Keratinocyte (primary cell): ENCODE data around the gene CFAP77. TPM values are rescaled to one million over a fixed set of nuclear protein-coding genes. Genes with fewer than 3 reads are reported as not detected.

ENCODE experiments used
- DNase-seq: peaks from one replicate; pipeline ENCODE4 v3.0.0-alpha.2; 2011; ENCODE audit warnings: low read depth, missing footprints, low spot score
- FAIRE-seq: peaks from 2 replicates; lab custom pipeline; 2011; peaks lifted over from hg19 to GRCh38; lab: Jason Lieb, UNC
- H2AFZ ChIP-seq: 2 replicates; pipeline ENCODE4 v1.6.0; 2012; ENCODE audit warnings: low read length, control low read depth, inconsistent platforms; ENCODE audit not compliant: control insufficient read depth
- H3K27ac ChIP-seq: 2 replicates; pipeline ENCODE4 v1.5.1; 2011; ENCODE audit warnings: low read length; ENCODE audit not compliant: control insufficient read depth, insufficient read depth
- H3K27me3 ChIP-seq: 3 replicates; pipeline ENCODE4 v1.6.0; 2011; ENCODE audit warnings: low read length; ENCODE audit not compliant: control insufficient read depth, insufficient read depth; ENCODE audit errors: extremely low read depth
- H3K36me3 ChIP-seq, 2 experiments: 2 replicates in 1 of 2; 3 replicates in 1 of 2; pipeline ENCODE4 v1.5.1; 2011; ENCODE audit warnings: low read length in 2 of 2, mild to moderate bottlenecking in 1 of 2; ENCODE audit not compliant: control insufficient read depth in 2 of 2, insufficient read depth in 2 of 2; ENCODE audit errors: extremely low read depth in 1 of 2
- H3K4me1 ChIP-seq: 3 replicates; pipeline ENCODE4 v1.5.1; 2011; ENCODE audit warnings: low read length; ENCODE audit not compliant: control insufficient read depth, insufficient read depth; ENCODE audit errors: extremely low read depth
- H3K4me2 ChIP-seq: 3 replicates; pipeline ENCODE4 v1.6.0; 2011; ENCODE audit warnings: low read depth, low read length; ENCODE audit not compliant: control insufficient read depth, insufficient read depth; ENCODE audit errors: extremely low read depth
- H3K4me3 ChIP-seq, 3 experiments: fragments of 200-600 bp in 1 of 3; sonication (generic) in 1 of 3; 2 replicates in 2 of 3; 3 replicates in 1 of 3; pipeline ENCODE4 v1.5.1; 2011 to 2016; ENCODE audit warnings: low read length in 3 of 3, mild to moderate bottlenecking in 3 of 3, control low read depth in 2 of 3, inconsistent platforms in 1 of 3, low read depth in 1 of 3, mixed read lengths in 1 of 3, mixed run types in 1 of 3, moderate library complexity in 1 of 3; ENCODE audit not compliant: control insufficient read depth in 2 of 3, insufficient read depth in 2 of 3; ENCODE audit errors: extremely low read depth in 1 of 3
- H3K79me2 ChIP-seq: 2 replicates; pipeline ENCODE4 v1.6.0; 2012; ENCODE audit warnings: low read length; ENCODE audit not compliant: control insufficient read depth, insufficient read depth
- H3K9ac ChIP-seq: 3 replicates; pipeline ENCODE4 v1.6.0; 2011; ENCODE audit warnings: low read length; ENCODE audit not compliant: control insufficient read depth, insufficient read depth; ENCODE audit errors: extremely low read depth
- H3K9me1 ChIP-seq: 3 replicates; pipeline ENCODE4 v1.6.0; 2011; ENCODE audit warnings: low read length; ENCODE audit not compliant: control insufficient read depth, insufficient read depth; ENCODE audit errors: extremely low read depth
- H3K9me3 ChIP-seq: 2 replicates; pipeline ENCODE4 v1.5.1; 2012; ENCODE audit warnings: low read depth, low read length; ENCODE audit not compliant: control insufficient read depth
- H4K20me1 ChIP-seq: 3 replicates; pipeline ENCODE4 v1.6.0; 2011; ENCODE audit warnings: low read length; ENCODE audit not compliant: control insufficient read depth, insufficient read depth; ENCODE audit errors: extremely low read depth
- CTCF ChIP-seq, 3 experiments: IDR thresholded peaks in 1 of 3; conservative IDR thresholded peaks in 1 of 3; optimal IDR thresholded peaks in 1 of 3; 2 replicates in 2 of 3; 3 replicates in 1 of 3; pipeline versions ENCODE3 to v1.5.1; 2011; ENCODE audit warnings: low read length in 3 of 3, mild to moderate bottlenecking in 3 of 3, moderate library complexity in 2 of 3, control low read depth in 1 of 3, inconsistent platforms in 1 of 3; ENCODE audit not compliant: insufficient read depth in 2 of 3; ENCODE audit errors: extremely low read depth in 1 of 3
- EZH2 ChIP-seq: IDR thresholded peaks from one replicate; pipeline ENCODE4 v1.6.1; 2012; ENCODE audit warnings: inconsistent platforms, mild to moderate bottlenecking, low read length, moderate library complexity
- dilution Hi-C: fragments of 300-500 bp; cut with MboI; formaldehyde crosslinking; loops from one replicate; pipeline ENCODE4 v1.7.0; 2020; ENCODE audit warnings: low sequenced_read_pairs; ENCODE audit not compliant: extremely low pct_ligation_motif_present
- polyA plus RNA-seq, 5 experiments: library from polyadenylated mRNA; depleted of rRNA in 3 of 5; stranded (reverse) in 3 of 5; stranded (forward) in 1 of 5; unstranded in 1 of 5; fragments of >200 nt; gene quantifications; 1 replicate in 1 of 5; 2 replicates in 3 of 5; 3 replicates in 1 of 5; pipeline versions ENCODE4 v1.2.1 to v1.2.3, GENCODE V29; 2011 to 2012; ENCODE audit warnings: missing spikeins in 2 of 5, low read depth in 1 of 5, low replicate concordance in 1 of 5

The CFAP77 gene
- polyA plus RNA-seq, 1 donor (not counting 4 experiments of a cell fraction or from before 2014, with no cell fraction given) = not detected

GRCh38 chr9:132547436-132547835 lies 137.4 kb downstream of the CFAP77 start:
- no peak for TF ChIP-seq EZH2
- TF ChIP-seq CTCF (optimal IDR thresholded peaks at IDR 0.05 in 1 of 3, IDR thresholded peaks at IDR 0.05 in 1 of 3, conservative IDR thresholded peaks at IDR 0.05 in 1 of 3; ENCODE audit: extremely low read depth in 1 of 3, insufficient read depth in 2 of 3, low read length in 3 of 3) = no peak
- dilution Hi-C loops = no loop called here
- H3K27ac ChIP-seq = no peak overlapping the region
- H3K4me3 ChIP-seq = no peak overlapping the region
- H3K9ac ChIP-seq = no peak overlapping the region
- no peaks in the 10 kb centered on the region for H3K36me3 ChIP-seq
- H3K9me1 ChIP-seq = no peaks in the 10 kb centered on the region
- no peaks in the 10 kb centered on the region for H3K79me2 ChIP-seq
- no peak overlapping the region for H2AFZ ChIP-seq
- H3K4me2 ChIP-seq = no peak overlapping the region
- peaks cover 20% of the 10 kb centered on the region for H3K27me3 ChIP-seq
- no peaks in the 10 kb centered on the region for H4K20me1 ChIP-seq
- FAIRE-seq (no peak), DNase-seq (no peak)
- H3K9me3 ChIP-seq = no peaks in the 10 kb centered on the region
- no peaks in the 10 kb centered on the region for H3K4me1 ChIP-seq

DNA sequence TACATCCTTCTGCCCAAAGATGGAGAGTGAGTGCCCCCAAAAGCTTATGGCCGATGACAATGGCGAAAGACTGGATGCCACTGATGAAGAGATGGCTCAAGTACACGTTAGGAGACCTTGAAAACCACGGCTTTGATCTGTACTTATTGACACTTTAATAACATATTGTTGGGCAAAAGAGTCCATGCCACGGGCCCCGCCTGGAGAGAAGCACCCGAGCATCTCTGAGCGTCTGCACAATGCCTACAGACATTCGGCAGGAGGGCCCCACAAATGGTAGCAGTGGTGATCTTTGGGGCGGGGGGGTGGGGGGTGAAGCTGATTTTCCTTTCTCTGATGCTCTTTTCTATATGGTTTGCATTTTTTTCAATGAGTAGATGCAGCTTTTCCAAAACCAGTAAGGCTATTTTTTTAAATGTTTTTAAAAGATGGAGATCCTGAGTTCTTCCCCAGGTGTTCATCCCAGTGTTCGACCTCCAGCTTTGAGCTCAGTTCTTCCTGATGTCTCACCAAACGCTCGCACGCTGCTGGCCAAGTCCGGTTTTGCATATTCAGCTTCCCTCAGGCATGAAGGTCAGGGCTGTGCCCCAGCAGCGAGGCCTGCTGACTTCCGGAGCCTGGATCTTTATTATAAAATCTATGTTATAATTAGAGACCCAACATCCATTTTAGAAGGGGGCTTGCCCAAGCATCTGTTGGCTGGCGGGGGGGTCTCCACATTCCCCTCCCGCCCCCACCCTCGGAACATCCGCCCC lies 138.1 kb downstream of the CFAP77 start:
- H2AFZ ChIP-seq = no peak overlapping the region
- H3K27ac ChIP-seq = no peak overlapping the region
- no peaks in the 10 kb centered on the region for H3K36me3 ChIP-seq
- no peaks in the 10 kb centered on the region for H3K4me1 ChIP-seq
- H3K9me3 ChIP-seq = no peaks in the 10 kb centered on the region
- TF ChIP-seq EZH2 = no peak
- TF ChIP-seq CTCF (optimal IDR thresholded peaks at IDR 0.05 in 1 of 3, IDR thresholded peaks at IDR 0.05 in 1 of 3, conservative IDR thresholded peaks at IDR 0.05 in 1 of 3; ENCODE audit: extremely low read depth in 1 of 3, insufficient read depth in 2 of 3, low read length in 3 of 3) = no peak
- dilution Hi-C loops = no loop called here
- no peaks in the 10 kb centered on the region for H3K79me2 ChIP-seq
- H3K9ac ChIP-seq = no peak overlapping the region
- H3K9me1 ChIP-seq = no peaks in the 10 kb centered on the region
- peaks cover 20% of the 10 kb centered on the region for H3K27me3 ChIP-seq
- no peak for DNase-seq
- no peak overlapping the region for H3K4me2 ChIP-seq
- no peaks in the 10 kb centered on the region for H4K20me1 ChIP-seq
- no peak overlapping the region for H3K4me3 ChIP-seq
- no peak for FAIRE-seq
